NCI-H146 treated with DMSO at 0.1 percent for 48 hours (cell line): ENCODE data around the gene PXN.
"Not testable (repeated sequence)": the region's sequence is repeated elsewhere in the genome, so short reads cannot be mapped to it uniquely, and the experiment has no call there.

Experiments
- DNase-seq: peaks from one replicate; lab custom pipeline; 2025; ENCODE audit not compliant: unreplicated experiment; lab: John Stamatoyannopoulos, UW

Gene PXN

DNA sequence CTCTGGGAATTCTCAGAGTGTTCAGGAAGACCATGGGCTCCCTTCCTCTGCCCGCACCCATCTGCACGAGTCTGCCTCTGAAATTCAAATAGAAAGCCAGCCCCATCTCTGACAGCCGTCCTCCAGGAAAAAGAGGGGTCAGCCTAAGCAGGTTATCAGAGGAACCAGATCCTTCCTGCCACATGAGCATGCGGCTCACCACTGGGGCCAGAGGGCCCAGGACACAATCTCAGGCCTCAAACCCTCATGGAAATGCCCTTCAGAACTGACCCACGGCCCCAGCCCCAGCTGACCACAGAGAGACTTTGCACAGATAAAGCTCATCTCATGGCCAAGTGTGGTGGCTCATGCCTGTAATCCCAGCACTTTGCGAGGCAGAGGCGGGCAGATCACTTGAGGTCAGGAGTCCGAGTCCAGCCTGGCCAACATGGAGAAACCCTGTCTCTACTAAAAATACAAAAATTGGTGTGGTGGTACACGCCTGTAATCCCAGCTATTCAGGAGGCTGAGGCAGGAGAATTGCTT, 23.2 kb downstream of the PXN start:
- no peak for DNase-seq

DNA sequence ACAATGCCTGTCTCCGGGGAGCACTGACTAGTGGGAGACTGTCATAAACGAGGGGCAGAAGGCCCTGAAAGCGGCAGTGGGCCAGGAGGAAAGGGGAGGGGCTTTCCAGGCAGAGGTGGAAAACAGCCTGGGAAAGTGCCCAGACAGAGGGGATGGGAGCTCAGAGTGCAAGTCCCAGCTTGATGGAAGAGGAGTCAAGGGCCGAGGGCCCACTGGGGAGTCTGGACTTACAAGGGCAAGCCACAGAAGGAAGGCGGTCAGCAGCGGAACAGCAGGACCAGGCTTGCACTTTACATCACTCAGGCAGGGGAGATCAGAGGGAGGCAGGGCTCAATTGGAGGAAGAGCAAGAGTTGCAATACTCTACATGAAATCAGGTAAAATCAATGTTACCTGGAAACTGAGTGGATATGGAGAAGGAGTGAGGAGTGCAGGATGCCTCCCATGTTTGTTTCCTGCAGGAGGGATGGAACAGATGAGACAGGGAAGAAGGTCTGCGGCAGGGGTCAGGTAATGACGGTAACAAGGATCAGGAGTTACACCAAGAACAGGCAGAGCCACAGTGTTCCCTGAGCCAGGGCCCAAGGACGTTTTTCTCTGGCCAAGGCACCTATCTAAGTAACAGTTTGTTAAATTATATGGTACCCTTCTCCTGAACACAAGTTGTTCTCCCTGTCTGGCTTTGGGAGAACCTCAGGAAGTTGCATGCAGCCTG, 23.8 kb downstream of the PXN start:
- no peak for DNase-seq

DNA sequence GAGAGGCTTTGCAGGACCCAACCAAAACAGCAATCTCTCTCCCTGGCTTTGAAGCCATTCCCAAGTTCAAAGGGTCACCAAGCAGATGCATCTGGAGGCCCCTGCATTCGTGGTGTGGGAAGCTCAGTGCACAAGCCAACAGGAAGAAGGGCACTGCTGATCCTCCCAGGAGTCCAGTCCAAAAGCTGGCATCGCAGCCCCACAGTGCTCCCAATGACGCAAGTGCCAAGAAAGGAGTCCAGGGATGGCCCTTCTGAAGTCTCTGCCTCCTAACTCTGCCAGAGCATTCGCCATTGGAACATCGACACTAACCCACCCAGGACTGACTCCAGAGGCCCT, 25.1 kb downstream of the PXN start:
- no peak for DNase-seq

DNA sequence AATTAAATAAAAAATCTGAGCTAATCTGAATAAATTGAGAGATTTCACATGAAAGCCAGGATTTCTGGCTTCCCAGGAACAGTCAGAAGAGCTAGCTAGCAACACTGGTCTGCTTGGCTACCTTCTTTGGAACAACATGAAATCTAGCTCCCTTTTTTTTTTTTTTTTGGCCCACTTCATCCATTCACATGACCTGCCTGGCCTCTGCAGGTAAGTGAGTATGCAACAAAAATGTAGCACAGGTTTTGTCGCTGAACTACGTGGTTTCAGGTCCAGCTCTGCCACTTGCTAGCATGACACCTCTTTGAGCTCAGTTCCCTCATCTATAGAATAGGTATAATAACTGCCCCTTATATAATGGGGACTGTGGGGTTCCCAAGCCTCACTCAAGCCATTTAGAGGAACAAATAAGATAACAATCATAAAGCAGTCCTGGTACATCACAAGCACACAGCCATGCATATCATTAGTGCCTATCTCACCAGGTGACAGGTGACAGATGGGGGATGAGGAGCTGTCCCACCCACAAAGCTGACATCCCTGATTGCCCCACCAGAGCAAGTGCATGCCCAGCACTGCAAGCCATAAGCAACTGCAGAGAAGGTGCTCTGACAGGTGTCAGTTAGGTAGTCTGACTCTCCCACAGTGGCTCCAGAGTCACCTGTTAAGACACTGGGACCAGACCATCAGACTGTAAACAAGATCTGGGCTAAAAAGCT, 25.6 kb downstream of the PXN start:
- DNase-seq = no peak

DNA sequence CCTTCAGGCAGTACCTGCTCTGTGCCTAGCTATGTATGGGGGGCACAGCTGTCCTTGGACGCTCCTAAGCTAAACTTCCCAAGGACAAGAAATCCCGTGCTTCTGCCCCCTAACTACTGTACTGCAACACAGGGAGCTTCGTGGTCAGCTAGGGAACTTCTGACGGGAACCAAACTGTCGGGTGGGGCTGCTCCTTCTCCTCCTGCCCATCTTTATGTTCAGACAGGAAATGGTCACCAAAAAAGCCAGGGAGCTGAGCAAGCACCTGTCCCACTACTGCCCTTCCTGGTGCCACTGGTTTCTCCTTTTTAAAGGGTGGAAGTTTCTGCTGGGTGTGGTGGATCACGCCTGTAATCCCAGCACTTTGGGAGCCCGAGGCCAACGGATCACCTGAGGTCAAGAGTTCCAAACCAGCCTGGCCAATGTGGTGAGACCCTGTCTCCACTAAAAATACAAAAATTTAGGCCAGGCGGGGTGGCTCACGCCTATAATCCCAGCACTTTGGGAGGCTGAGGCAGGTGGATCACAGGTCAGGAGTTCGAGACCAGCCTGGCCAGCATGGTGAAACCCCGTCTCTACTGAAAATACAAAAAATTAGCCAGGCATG, 26.6 kb downstream of the PXN start:
- DNase-seq = no peak

DNA sequence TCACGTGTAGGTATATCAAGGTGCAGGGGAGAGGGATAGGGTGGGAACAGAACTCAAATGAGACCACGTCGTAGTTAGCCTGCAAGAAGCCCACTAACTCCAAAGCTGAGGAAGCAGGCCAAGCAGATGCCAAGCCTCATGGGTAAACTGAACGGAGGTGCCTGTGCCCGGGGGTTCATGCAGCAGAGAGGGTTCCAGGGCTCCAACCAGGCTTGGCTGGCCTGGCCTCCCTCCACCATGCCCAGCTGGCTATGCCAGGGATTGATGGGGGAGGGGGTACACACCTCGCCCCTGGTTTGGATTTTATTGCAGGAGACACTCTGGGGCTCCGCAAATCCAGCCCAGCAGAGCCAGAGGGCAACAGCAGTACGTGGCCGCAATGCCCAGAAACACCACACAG, 27.3 kb downstream of the PXN start:
- no peak for DNase-seq

DNA sequence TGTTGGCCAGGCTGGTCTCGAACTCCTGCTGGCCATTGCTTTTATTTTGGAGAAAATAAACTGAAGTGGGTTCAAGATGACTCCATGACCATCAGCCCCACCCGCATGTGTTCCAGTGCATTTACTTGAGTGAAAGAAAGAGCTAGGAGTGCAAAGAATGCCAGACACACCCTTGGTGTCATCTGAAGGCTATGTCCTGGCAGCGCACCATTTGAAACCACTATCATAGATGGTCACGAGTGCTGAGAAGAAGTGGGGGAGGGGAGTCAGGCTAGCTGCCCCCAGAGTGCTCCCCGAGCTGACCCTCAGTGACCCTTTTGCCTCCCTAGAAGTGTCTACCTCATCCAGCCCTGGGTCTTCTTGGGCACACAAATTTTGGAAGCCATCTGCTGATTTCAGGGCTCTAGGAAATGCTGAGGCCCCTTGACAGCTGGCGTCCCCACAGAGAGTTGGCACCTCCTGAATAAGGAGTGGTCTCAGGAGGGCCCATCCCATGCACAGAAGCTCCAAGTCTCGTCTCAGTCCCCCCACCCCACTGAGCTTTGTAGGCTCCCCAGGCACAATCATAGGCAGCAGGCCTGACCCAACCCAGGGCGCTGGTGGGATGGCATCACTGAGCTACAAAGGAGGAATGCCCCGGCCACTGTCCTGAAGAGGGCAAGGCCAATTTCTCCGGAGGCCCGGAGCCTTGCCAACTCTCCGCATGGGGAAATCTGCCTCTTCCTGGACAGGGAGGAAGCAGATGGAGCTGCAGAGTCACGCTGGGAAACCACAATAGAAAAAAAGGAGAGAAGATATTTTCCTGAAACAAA, 28.0 kb downstream of the PXN start:
- DNase-seq = no peak

DNA sequence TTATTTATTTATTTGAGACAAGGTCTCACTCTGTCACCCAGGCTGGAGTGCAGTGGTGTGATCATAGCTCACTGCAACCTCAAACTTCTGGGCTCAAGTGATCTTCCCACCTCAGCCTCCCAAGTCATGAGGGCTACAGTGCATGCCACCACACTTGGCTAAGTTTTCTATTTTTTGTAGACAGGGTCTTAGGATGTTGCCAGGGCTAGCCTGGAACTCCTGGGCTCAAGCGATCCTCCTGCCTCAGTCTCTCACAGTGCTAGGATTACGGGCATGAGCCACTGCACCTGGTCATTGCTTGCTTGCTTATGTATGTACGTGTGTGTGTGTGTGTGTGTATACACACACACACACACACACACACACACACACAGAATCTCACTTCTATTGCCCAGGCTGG, 28.7 kb downstream of the PXN start:
- DNase-seq = not testable (repeated sequence)

DNA sequence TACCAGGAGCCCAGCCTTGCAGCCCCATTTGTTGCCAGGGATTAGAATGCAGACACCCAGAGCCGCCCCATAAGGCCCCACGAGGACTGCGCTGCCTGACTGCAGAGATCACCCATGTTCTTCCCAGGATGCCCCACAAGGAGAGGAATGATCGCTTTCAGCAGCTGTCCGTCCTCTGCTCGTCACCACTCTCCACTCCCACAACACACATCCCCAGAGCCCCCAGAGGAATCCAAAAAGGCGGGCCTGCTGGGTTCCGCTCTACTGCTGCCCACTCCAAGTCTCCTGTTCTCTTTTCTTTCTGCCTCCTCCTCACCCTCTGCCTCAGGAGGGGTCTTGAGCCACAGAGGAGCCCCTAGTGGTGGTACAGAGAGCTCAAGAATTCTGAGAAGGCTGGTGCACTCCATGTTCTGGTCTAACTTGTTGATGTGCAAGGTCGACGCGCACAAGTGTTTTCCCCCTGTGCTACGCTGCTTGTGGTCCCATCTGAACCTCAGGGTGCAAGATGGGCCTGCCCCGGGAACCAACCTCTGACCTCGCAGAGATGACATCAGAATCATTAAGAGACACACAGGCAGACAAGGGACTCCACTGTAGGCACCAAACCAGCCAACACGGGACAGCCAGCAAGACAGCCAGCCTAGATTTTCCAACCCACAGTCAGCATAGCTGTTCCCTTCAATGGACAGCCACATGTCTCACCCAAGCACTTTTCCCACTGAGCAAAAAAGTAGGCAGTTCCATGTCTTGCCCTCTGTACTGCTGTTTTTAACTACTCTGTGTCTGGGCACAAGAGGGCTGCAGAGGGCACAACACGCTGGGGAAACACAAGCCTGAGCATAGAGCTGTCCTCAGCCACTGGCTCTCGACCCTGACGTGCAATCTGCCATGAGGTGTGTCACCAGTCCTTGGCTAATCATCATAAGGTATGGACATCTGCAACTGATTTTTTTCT, 29.9 kb downstream of the PXN start:
- no peak for DNase-seq

DNA sequence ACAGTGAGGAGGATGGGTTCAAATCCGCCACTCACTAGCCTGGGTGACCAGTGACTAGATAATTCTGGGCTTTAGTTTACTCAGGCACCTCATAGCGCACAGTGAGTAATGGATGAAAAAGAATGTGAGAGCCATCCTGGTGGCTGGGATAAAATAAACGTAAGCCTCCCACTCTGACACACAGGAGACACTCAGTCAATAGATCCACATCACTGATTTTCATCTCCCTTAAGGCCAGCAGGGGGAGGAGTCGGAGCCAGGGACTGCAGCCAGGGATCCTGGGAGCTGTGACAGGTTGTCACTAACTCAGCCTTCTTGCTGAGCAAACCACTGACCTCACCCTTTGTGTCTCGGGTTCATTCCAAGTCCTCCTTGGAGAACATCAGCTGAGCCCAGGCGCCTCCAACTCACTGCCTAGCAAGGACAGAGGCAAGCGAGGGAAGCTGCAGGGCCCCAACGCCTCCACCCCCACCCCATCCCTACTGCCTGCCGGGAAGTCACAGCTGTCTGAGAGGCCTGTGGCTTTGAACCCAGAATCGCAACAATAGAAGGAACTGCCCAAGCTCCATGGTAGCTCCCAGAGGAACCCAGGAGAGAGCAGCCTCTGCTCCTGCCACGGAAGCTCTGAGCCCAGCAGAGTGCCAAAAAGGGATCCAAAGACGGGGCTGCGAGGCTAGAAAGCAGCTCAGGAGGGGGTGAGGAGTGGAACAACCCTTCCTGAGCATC, 30.7 kb downstream of the PXN start:
- DNase-seq = no peak

DNA sequence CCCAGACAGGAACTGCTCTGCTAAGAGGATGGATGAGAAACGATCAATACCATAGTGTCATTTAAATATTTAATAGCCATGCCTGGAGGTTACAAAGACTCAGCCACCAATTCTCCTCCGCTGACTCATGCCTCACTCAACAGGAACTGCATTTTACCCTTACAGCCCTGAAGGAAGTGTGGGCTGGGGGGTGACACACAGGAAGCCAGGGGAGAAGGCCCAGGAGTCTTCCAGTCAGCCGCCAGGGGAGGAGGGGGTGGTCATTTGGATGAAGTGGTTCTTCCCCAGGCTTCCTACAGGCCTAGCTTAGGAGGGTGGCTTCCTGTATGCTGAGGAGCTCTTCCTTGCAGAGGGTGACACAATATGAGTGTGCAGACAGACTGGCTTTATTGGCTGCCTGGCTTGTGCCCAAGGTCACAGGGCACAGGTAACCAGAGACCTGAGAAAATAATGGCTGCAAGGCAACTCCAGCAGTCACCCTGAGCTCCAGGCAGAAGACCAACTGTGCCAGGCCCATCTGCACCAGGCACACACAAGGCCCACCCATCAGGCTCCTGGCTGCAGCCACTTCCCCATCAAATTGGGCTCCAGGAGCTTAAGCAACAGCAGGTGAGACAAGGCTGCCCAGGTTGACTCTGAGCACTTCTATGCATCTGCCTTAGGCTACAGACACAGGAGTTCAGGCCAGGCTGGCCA, 34.1 kb downstream of the PXN start:
- DNase-seq = peak; percentile 60

DNA sequence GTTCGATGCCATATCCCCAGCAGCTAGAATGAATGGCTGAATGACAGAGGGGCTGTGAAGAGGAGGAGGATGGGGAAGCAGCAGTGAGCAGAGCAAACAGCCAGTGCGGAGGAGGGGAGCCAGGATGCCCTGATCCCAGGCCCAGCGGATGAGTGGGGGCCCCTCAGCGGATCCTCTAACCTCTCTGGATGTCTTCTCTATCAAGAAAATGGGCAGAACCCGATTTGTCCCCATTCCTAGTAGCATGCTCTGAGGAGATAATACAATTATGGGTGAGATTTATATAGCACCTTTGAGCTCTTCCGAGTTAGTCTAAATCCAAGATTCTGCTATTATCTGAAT, 34.6 kb downstream of the PXN start:
- DNase-seq = no peak

DNA sequence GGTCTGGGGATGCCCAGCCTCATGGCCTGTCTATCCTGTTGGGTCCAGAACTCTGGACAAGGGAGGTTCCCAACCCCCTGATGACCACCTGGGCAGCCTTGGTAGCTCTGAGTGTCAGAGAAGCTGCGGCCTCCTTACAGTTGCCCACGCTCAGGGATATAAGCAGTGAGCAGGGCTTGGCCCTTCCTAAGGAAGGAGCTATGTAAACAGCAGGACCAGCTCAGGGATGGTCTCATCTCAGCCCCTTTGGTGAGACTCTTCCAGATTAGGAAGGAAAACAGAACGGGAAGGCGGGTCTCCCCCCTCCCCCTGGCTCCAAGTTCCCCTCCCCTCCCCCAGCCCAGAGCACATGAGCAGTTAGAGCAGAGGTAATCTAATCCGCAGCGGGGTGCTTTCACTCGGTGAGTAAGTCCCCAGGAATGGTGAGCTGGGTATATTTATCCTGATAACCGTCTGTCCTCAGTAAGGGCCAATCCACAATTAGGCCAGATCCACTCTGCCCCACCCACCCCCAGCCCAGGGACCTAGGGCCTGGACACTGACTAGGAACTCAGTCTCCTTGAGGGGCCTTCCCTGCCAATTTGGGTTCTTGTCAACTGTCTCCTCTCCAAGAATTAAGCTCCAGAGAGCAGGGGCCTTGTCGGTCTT, 35.1 kb downstream of the PXN start:
- DNase-seq = no peak

DNA sequence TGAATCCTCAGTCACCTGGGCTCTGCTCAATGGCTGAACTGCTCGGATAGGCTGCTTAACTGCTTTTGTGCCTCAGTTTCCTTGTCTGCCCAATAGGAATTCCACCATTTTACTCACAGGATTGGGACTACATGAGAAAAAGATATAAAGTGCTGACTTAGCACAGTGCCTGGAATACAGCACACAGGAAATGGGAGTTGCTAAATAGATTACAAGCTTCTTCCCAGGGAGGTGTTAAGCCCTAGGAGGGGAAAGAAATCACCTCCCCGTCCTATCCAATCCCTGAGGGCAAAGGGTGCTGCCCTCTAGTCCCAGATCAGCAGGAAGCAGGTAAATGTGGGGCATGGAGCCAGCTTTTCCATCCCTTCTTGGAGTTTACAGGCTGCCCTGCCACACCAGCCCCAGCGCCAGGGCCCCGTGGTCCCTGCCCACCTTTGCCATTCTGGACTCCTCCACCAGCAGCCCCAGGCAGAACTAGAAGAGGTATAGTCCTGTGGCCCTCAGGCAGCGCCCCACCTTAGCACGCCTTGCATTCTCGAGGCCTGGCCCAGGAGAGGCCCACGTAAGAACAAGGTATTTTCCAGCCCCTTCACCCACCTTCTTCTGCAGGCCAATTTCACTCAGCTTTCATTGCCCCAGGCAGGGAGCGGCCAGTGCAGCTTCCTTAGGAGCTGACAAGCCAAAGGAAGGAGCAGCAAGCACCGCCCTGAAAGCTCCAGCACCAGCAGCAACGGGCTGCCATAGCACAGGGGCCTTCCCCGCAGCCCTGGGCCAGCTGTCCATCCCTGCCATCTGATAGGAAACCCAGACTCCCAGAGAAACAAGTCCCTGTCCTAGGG, 35.8 kb downstream of the PXN start:
- DNase-seq = no peak

DNA sequence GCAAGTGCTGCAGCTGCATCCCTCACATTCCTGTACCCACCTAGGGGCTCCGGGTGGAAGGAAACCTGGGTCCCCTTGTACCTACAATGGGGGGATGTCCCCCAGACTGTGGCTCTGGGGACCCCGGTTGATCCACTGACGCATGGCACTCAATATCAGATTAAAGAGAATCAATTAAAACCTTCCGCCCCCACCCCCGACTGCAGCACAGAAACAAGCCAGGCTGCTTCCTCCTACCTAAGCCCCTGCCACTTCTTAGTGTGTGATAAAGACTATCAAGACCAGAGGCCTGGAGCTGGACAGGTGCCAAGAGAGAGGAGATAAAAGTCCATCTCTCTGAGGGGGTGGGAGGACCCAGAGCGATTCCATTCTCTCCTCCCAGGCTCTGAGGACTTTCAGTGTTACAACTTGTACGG, 36.5 kb downstream of the PXN start:
- DNase-seq = no peak

DNA sequence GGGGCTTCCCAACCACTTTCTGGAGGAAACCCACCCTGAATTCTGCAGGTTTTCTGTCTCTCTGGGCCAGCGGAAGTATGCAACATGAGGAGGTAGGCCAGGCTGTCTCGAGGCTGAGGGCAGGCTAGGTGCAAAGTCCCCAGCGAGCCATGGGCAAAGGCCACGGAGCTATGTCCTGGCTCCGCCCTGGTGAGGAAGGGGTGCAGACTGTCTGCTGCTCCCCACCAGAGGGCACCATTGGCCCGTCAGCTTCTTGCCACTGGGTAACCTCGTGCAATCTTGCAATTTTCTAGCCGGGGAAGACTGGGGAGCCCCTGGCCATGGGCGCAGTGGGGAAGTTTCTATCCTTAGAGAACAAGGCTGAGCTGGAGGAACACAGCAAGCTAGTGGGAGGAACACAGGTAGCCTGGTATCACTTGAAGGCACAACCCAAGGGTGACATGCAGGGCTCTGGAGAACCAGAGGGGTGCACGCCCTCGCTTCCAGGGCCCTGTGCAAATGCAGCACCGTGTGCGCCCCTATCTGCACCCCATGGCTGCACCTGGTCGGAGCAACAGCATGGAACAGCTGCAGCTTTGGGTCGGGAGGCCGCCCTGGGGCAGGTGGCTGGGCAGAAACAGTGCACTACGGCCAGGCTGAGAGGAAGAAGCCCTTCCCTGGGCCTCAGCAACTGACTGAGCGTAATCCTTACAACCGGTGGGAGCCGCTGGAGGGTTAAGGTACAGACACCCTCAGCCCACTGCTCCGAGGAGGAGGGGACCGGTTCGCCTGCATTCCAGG, 37.0 kb downstream of the PXN start:
- peak; percentile 64 for DNase-seq

DNA sequence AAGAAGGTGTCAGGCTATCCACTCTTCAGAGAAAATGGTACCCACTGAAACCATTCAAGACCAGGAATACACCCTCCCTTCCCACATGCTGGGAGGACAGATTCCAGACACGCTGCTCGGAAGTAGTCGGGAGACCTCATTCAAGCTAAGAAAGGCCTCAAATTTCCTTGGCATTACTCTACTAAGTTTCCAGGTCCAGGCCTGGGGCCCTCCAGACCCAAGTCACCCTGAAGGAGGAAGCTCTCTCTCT, 37.6 kb downstream of the PXN start:
- no peak for DNase-seq
